ENCODE data around the gene ZNG1A.
"Not testable (repeated sequence)": the region's sequence is repeated elsewhere in the genome, so short reads cannot be mapped to it uniquely, and the experiment has no call there.

GRCh38 chr9:151173-151572 lies 27.7 kb downstream of the ZNG1A start:
- not testable (repeated sequence) for TF ChIP-seq POLR2AphosphoS5, CTCF, POLR2A (IDR thresholded peaks at IDR 0.05)
